ENCODE measurements around the gene WDR5.

DNA sequence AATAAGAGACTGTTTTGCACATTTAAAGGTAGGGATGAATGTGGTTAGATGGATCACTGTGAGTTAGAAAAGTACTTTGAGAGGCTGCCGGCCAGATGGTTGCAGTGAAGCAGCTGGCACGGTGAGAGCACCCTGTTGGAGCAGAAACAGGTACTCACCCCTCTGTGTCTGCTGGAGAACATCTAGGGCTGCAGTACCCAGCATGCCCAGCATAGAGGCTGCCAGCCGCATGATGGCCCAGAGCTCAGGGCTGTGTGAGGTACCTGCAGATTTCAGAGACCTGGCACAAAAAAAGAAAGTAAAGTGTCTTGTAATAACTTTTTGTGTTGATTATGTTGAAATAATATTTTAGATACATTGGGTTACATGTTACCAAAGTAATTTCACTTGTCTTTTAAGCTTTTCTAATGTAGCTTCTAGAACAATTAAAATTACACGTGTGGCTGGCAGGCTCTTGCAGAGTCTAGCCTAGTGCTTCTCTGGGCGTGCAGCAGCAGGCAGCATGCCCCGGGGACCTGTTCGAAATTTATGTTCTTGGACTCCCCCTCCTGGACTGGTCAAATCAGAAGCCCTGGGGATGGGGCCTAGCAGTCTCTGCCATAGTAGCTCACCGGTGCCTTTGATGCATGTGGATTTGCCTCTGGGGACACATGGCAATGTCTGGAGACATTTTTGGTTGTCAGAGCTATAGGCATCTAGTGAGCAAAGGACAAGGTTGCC lies 11.1 kb downstream of the WDR5 start:
- no peak for TF ChIP-seq EZH2phosphoT487 (IDR thresholded peaks at IDR 0.05; ENCODE audit: insufficient read depth, low read depth)
- no peak for TF ChIP-seq EZH2 (IDR thresholded peaks at IDR 0.05; ENCODE audit: insufficient read depth, poor library complexity, severe bottlenecking)

Measured in GM23248 (cell line).